Measurements from ENCODE around the gene MAML1. TPM values are rescaled to one million over a fixed set of nuclear protein-coding genes. Genes with fewer than 3 reads are reported as not detected.

The MAML1 gene
- polyA plus RNA-seq, 1 donor from 2014 or later, result 6.8 TPM

DNA sequence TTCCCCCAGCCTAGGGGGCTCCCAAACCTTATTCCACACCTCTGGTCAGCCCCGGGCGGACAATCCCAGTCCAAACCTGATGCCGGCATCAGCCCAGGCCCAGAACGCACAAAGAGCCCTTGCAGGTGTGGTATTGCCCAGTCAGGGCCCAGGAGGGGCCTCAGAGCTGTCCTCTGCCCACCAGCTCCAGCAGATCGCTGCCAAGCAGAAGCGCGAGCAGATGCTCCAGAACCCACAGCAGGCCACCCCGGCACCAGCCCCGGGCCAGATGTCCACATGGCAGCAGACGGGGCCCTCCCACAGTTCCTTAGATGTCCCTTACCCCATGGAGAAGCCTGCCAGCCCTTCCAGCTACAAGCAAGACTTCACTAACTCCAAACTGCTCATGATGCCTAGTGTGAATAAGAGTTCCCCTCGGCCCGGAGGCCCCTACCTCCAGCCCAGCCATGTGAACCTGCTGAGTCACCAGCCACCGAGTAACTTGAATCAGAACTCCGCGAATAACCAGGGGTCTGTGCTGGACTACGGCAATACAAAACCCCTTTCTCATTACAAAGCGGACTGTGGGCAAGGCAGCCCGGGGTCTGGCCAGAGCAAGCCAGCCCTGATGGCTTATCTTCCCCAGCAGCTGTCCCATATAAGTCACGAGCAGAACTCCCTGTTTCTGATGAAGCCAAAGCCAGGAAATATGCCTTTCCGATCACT is 33.6 kb downstream of the MAML1 start:
- H3K9me3 ChIP-seq (ENCODE audit: low read length), result no peaks in the 10 kb centered on the region
- no peak overlapping the region for H3K4me3 ChIP-seq (ENCODE audit: low read length)
- peaks cover 24% of the 10 kb centered on the region for H3K79me2 ChIP-seq (replicated peaks; ENCODE audit: insufficient read depth, low read length)
- no peak overlapping the region for H3K4me2 ChIP-seq (ENCODE audit: low read length)
- peaks cover 2% of the 10 kb centered on the region for H4K20me1 ChIP-seq (ENCODE audit: insufficient read depth)
- H3K9me2 ChIP-seq (ENCODE audit: insufficient read depth, low read length), result no peaks in the 10 kb centered on the region
- no peak overlapping the region for H2AFZ ChIP-seq (ENCODE audit: low read depth, low read length)
- TF ChIP-seq TAF1 (IDR thresholded peaks at IDR 0.05; ENCODE audit: low read depth), result no peak
- TF ChIP-seq EZH2 (IDR thresholded peaks at IDR 0.05; ENCODE audit: borderline replicate concordance, insufficient read depth, low read length, poor library complexity, severe bottlenecking), result no peak
- no peak for TF ChIP-seq POLR2AphosphoS5 (IDR thresholded peaks at IDR 0.05)
- TF ChIP-seq EP300 (conservative IDR thresholded peaks at IDR 0.05; ENCODE audit: poor library complexity, severe bottlenecking), result no peak
- TF ChIP-seq, protein P1, sequence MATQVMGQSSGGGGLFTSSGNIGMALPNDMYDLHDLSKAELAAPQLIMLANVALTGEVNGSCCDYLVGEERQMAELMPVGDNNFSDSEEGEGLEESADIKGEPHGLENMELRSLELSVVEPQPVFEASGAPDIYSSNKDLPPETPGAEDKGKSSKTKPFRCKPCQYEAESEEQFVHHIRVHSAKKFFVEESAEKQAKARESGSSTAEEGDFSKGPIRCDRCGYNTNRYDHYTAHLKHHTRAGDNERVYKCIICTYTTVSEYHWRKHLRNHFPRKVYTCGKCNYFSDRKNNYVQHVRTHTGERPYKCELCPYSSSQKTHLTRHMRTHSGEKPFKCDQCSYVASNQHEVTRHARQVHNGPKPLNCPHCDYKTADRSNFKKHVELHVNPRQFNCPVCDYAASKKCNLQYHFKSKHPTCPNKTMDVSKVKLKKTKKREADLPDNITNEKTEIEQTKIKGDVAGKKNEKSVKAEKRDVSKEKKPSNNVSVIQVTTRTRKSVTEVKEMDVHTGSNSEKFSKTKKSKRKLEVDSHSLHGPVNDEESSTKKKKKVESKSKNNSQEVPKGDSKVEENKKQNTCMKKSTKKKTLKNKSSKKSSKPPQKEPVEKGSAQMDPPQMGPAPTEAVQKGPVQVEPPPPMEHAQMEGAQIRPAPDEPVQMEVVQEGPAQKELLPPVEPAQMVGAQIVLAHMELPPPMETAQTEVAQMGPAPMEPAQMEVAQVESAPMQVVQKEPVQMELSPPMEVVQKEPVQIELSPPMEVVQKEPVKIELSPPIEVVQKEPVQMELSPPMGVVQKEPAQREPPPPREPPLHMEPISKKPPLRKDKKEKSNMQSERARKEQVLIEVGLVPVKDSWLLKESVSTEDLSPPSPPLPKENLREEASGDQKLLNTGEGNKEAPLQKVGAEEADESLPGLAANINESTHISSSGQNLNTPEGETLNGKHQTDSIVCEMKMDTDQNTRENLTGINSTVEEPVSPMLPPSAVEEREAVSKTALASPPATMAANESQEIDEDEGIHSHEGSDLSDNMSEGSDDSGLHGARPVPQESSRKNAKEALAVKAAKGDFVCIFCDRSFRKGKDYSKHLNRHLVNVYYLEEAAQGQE (IDR thresholded peaks at IDR 0.05; ENCODE audit: borderline replicate concordance), result no peak
- no peak for TF ChIP-seq RAD21 (conservative IDR thresholded peaks at IDR 0.05)
- no peak for TF ChIP-seq SMC3 (conservative IDR thresholded peaks at IDR 0.05; ENCODE audit: poor library complexity)
- TF ChIP-seq, protein P2, sequence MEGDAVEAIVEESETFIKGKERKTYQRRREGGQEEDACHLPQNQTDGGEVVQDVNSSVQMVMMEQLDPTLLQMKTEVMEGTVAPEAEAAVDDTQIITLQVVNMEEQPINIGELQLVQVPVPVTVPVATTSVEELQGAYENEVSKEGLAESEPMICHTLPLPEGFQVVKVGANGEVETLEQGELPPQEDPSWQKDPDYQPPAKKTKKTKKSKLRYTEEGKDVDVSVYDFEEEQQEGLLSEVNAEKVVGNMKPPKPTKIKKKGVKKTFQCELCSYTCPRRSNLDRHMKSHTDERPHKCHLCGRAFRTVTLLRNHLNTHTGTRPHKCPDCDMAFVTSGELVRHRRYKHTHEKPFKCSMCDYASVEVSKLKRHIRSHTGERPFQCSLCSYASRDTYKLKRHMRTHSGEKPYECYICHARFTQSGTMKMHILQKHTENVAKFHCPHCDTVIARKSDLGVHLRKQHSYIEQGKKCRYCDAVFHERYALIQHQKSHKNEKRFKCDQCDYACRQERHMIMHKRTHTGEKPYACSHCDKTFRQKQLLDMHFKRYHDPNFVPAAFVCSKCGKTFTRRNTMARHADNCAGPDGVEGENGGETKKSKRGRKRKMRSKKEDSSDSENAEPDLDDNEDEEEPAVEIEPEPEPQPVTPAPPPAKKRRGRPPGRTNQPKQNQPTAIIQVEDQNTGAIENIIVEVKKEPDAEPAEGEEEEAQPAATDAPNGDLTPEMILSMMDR (IDR thresholded peaks at IDR 0.05; ENCODE audit: poor library complexity, severe bottlenecking), result no peak
- TF ChIP-seq MXI1 (conservative IDR thresholded peaks at IDR 0.05; ENCODE audit: poor library complexity, severe bottlenecking), result no peak
- no peaks in the 10 kb centered on the region for H3F3A ChIP-seq (ENCODE audit: insufficient read depth, low read length, poor library complexity, severe bottlenecking)
- H3K36me3 ChIP-seq (ENCODE audit: insufficient read depth, low read length), result peaks cover 4% of the 10 kb centered on the region
- no peaks in the 10 kb centered on the region for H3K27me3 ChIP-seq (ENCODE audit: insufficient read depth, low read depth, low read length)
- no peak overlapping the region for H3K9ac ChIP-seq (ENCODE audit: low read length)
- H3K27ac ChIP-seq (ENCODE audit: low read length), result no peak overlapping the region

- Histone ChIP-seq H3K36me3 (ENCODE audit: insufficient read depth, low read length) (peaks cover 8% of the 10 kb centered on the region), H3K9ac (ENCODE audit: low read length) (no peak overlapping the region)
Measured at GRCh38 chr5:179766726-179767455, 34.3 kb downstream of the MAML1 start.

More at GRCh38 chr5:179766726-179767455, 34.3 kb downstream of the MAML1 start:
- no peaks in the 10 kb centered on the region for H3K27me3 ChIP-seq (ENCODE audit: insufficient read depth, low read depth, low read length)
- H3K4me3 ChIP-seq (ENCODE audit: low read length), result no peak overlapping the region
- no peak overlapping the region for H3K4me2 ChIP-seq (ENCODE audit: low read length)
- H3K27ac ChIP-seq (ENCODE audit: low read length), result no peak overlapping the region
- no peaks in the 10 kb centered on the region for H3K9me3 ChIP-seq (ENCODE audit: low read length)
- TF ChIP-seq POLR2AphosphoS5 (IDR thresholded peaks at IDR 0.05), result no peak
- TF ChIP-seq, protein P2 (IDR thresholded peaks at IDR 0.05; ENCODE audit: poor library complexity, severe bottlenecking), result no peak
- no peak for TF ChIP-seq EP300 (conservative IDR thresholded peaks at IDR 0.05; ENCODE audit: poor library complexity, severe bottlenecking)
- no peak for TF ChIP-seq TAF1 (IDR thresholded peaks at IDR 0.05; ENCODE audit: low read depth)
- TF ChIP-seq EZH2 (IDR thresholded peaks at IDR 0.05; ENCODE audit: borderline replicate concordance, insufficient read depth, low read length, poor library complexity, severe bottlenecking), result no peak
- TF ChIP-seq, protein P1 (IDR thresholded peaks at IDR 0.05; ENCODE audit: borderline replicate concordance), result no peak
- TF ChIP-seq RAD21 (conservative IDR thresholded peaks at IDR 0.05), result no peak
- TF ChIP-seq SMC3 (conservative IDR thresholded peaks at IDR 0.05; ENCODE audit: poor library complexity), result no peak
- TF ChIP-seq MXI1 (conservative IDR thresholded peaks at IDR 0.05; ENCODE audit: poor library complexity, severe bottlenecking), result no peak
- H4K20me1 ChIP-seq (ENCODE audit: insufficient read depth), result peaks cover 2% of the 10 kb centered on the region
- H3K9me2 ChIP-seq (ENCODE audit: insufficient read depth, low read length), result no peaks in the 10 kb centered on the region
- peaks cover 24% of the 10 kb centered on the region for H3K79me2 ChIP-seq (replicated peaks; ENCODE audit: insufficient read depth, low read length)
- H2AFZ ChIP-seq (ENCODE audit: low read depth, low read length), result no peak overlapping the region
- H3F3A ChIP-seq (ENCODE audit: insufficient read depth, low read length, poor library complexity, severe bottlenecking), result no peaks in the 10 kb centered on the region

Measured in neural cell (in vitro differentiated cells).